ENCODE results near the gene GAS7.

GRCh38 chr17:10192461-10192860 lies 5.9 kb downstream of the GAS7 start:
- TF ChIP-seq CTCF (IDR thresholded peaks at IDR 0.05): no peak
- no peak for TF ChIP-seq POLR2A (IDR thresholded peaks at IDR 0.05)
